ENCODE data around the gene TRIM27.
A peak's percentile ranks its signal among the peaks of the same experiment; 100 is the strongest.
"Not testable (repeated sequence)": the region's sequence is repeated elsewhere in the genome, so short reads cannot be mapped to it uniquely, and the experiment has no call there.

The TRIM27 gene

DNA sequence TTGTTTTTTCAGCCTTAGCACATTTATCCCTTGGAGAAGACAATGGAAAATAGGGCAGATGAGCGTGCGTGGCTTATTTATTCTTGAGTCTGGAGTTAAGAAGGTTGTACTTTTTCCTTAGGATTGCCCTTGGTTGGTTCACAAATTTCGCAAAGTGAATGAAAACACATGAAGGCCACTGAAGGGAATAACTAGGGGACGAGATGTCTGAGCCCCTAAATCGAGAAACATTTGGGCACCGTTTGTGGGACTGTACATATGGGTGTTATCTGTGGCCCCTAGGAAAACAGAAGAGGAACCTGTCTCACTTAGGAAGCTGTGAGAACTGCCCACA lies 19.4 kb upstream of the TRIM27 start:
- DNase-seq (ENCODE audit: low read depth in 1 of 2, low spot score in 1 of 2) = no peak

GRCh38 chr6:28941684-28942448 lies 18.1 kb upstream of the TRIM27 start:
- no peak for DNase-seq (ENCODE audit: low read depth in 1 of 2, low spot score in 1 of 2)

GRCh38 chr6:28940858-28941683 lies 17.3 kb upstream of the TRIM27 start:
- DNase-seq (ENCODE audit: low read depth in 1 of 2, low spot score in 1 of 2) = peak; percentile 69 to 86

DNA sequence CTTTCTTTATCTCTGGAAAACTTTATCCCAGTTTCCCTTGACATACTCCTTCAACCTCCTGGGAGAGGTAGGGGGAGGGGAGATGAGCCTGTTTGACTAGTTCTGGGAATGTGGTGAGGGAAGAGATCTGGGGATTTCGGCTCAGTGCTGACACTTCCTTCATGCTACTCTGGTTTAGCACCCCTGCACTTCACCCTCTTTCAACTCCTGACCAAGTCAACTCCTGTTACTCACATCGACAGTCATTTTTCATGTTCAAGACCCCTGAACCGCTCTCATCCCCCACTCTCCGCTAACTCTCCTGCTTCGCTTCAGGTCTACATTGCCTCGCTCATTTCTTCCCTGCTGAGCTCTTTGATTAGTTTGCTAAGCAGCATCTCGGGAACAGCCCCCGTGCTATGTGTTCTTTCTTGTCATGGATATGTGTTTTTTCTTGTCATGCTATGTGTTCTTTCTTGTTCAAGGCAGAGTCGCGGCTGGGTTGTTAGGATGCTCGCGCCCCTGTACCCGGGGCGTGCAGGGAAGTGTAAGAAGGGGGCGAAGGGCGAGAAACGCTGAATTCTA lies 16.6 kb upstream of the TRIM27 start:
- no peak for DNase-seq (ENCODE audit: low read depth in 1 of 2, low spot score in 1 of 2)

DNA sequence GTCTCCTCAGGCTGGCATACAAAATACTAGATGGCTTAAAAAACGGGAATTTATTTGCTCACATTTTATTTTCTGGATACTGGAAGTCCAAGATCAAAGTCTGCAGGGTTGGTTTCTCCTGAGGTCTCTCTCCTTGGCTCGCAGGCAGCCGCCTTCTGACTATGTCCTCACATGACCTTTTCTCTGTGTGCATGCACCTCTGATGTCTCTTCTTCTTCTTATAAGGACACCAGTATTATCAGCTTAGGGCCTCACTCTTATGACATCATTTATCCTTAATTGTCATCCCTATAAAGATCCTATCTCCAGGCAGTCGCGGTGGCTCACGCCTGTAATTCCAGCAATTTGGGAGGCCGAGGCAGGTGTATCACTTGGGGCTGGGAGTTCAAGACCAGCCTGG lies 9.3 kb upstream of the TRIM27 start:
- no peak for DNase-seq (ENCODE audit: low read depth in 1 of 2, low spot score in 1 of 2)

GRCh38 chr6:28929887-28930620 lies 6.3 kb upstream of the TRIM27 start:
- DNase-seq (ENCODE audit: low read depth in 1 of 2, low spot score in 1 of 2) = no peak

DNA sequence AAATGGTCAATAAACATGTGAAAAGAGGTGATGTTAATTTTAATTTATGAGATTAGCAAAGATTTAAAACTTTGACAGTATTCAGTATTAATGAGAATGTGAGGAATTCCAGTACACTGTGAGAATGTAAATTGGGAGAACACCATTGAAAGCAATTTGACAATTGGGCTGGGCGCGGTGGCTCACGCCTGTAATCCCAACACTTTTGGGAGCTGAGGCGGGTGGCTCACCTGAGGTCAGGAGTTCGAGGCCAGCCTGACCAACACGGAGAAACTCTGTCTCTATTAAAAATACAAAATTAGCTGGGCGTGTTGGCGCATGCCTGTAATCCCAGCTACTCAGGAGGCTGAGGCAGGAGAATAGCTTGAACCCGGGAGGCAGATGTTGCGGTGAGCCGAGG lies 5.6 kb upstream of the TRIM27 start:
- DNase-seq (ENCODE audit: low read depth in 1 of 2, low spot score in 1 of 2) = not testable (repeated sequence)

GRCh38 chr6:28927846-28928245 lies 4.1 kb upstream of the TRIM27 start:
- no peak for DNase-seq (ENCODE audit: low read depth in 1 of 2, low spot score in 1 of 2)

DNA sequence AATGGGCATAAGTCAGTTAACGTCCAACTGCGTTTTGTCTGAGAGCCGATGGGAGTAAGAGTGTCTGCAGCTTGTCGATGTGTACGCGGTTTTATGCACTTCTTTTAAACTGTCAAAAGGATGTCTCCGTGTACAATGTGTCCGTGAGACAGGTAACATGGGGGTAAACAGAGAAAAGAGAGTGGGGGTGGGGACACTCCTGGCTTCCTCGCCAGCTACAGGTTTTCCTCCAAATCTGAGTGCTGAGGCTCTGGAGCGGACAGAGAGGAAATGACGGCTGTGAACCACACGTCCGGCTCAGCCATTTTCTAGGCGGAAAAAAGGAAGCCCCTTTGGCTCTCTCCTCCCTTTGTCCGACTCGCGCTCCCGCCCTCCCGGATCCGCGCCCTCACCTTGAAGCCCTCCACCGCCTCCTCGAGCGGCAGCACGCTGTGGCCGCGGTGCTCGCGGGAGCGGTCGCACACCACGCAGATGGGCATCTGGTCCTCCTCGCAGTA lies 916 bp downstream of the TRIM27 start:
- peak; percentile 11 to 23 for DNase-seq (ENCODE audit: low read depth in 1 of 2, low spot score in 1 of 2)

DNA sequence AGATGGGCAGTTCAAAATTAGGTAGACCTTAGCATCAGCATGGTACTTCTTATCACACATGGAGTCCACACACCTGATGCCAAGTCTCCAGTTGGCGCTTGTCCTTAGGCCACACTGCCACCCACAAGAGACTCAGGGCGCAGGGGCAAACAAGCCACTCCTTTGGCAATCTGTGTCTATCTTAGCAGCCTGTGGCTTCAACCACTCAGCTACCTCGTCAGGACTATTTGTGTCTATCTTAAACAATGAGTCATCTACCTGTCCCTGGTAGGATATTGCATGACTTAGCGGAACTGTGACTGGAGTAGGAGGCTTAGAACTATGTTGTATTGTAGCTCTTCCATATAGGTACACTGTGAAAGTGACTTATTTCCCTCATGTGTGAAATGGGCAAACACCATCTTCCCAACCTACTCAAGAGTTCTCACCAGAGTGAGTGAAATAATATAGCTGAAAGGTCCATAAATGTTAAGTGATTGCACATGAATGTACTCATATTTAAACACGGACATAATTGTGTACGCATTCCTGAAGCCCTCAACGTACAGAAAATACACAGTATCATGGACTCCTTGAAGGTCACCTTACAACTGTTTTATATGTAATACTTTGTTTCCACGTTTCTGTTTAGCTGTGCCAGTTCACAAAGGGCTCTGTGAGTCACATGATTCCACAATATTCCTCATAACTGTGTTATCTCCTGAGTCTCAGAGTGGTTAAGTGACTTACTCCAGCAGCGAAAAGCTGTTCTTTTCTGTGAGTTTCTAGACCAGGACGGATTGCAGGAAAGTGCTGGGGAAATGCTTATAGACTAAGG lies 1.6 kb downstream of the TRIM27 start:
- no peak for DNase-seq (ENCODE audit: low read depth in 1 of 2, low spot score in 1 of 2)

DNA sequence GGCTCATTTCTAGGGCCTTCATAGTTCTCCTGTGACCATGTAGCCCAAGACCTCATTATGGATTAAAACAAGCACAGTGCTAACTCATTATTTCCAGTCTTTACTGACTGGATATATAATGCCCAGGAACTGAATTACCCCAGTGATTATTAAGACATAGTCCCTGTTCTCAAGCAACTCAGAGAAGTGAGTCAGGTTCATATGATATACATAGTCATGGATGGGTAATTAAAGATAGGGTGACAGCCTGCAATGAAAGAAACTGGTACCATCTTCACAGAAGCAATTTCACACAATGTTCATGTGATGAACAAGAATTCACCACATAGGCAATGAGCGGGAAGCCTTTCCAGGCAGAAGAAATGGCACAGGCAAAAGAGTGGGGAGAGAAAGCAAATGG lies 3.5 kb downstream of the TRIM27 start:
- no peak for DNase-seq (ENCODE audit: low read depth in 1 of 2, low spot score in 1 of 2)

- DNase-seq (ENCODE audit: low read depth in 1 of 2, low spot score in 1 of 2) = no peak
These were observed 8.8 kb downstream of the TRIM27 start for GRCh38 chr6:28914941-28915340.

DNA sequence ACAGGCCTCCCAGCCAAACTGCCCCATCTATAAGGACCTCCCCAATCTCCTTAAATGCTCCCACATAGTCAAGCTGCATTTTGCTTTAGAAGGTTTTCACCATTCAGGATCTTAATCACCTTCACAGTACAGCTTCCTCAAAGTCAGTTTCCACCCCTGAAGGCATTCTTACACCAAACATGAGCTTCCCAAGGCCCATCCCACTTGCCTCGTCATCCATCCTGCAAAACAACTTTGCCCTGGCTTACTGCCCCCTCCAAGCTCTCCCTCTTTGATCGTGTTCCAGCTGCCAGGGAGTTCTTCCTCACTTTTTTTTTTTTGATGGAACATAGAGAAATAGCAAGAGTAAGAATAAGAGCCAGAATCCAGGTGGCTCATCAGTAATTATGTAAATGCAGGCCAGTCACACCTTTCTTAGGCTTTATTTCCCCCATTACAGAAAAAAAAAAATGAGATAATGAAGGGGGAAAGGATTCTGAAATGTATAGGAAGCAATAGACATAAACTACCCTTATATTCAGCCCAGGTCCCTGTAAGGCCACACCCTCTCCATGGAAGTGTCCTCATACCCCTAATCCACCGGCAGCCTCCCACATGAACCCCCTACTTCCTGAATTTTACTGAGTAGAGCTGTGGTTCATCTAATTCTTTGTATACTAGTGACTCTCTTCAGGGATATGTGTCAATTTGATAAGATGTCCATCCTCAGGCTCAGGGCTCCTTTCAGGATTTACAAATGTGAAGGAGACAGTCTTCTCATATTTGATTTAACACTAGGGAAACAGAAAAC lies 12.7 kb downstream of the TRIM27 start:
- DNase-seq (ENCODE audit: low read depth in 1 of 2, low spot score in 1 of 2) = no peak

DNA sequence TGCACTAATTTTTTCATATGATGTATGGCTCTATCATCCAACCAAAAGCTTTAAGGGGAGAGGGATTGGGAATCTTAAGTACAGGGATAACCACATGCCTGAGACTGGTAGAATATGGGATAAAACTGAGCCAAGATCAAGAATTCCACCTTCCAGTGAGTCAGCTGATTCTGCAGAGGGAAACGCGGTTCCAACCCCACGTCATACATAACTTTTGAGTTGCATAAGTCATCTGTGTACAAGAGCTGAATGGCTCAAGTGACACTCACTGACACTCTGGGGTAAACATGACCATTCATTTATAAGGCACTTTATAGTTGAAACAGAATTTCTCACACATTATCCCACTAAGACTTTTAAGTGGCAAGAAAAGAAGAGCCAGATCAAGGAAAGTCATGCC lies 16.4 kb downstream of the TRIM27 start:
- no peak for DNase-seq (ENCODE audit: low read depth in 1 of 2, low spot score in 1 of 2)

DNA sequence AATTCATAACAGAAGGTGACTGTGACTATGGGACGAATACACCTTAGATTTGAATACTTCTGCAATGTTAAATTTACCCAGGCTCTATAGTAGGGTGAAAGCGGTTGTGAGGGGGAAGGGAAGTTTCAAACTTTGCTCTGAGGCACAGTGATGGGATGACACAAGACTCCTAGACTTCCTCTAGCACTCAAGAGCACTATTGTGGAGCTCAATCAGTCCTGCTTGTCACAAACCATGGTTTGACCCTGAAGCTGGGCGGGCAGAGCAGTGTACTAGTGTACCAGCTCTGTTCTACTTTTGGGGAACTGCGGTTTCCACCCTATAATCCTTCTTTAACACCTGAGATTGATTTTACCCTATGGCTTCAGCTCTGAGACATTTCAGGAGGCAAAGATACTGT lies 17.1 kb downstream of the TRIM27 start:
- DNase-seq (ENCODE audit: low read depth in 1 of 2, low spot score in 1 of 2) = no peak

- no peak for DNase-seq (ENCODE audit: low read depth in 1 of 2, low spot score in 1 of 2)
These were observed 20.1 kb downstream of the TRIM27 start for GRCh38 chr6:28903686-28904085.

- DNase-seq (ENCODE audit: low read depth in 1 of 2, low spot score in 1 of 2) = no peak
These were observed 22.0 kb downstream of the TRIM27 start for GRCh38 chr6:28901831-28902230.

- no peak for DNase-seq (ENCODE audit: low read depth in 1 of 2, low spot score in 1 of 2)
These were observed 23.1 kb downstream of the TRIM27 start for GRCh38 chr6:28900577-28901256.

DNA sequence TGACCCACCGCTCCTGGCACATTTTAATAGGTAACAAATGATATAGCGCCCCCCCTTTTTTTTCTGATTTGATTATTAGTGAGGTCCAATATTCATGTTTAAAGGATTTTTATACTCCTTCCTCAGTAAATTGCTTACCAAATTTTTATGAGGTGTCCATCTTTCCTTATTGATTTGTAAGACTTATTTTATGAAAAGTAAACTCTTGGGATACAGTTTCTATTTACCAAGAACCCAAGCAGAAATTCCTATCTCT lies 25.1 kb downstream of the TRIM27 start:
- no peak for DNase-seq (ENCODE audit: low read depth in 1 of 2, low spot score in 1 of 2)

DNA sequence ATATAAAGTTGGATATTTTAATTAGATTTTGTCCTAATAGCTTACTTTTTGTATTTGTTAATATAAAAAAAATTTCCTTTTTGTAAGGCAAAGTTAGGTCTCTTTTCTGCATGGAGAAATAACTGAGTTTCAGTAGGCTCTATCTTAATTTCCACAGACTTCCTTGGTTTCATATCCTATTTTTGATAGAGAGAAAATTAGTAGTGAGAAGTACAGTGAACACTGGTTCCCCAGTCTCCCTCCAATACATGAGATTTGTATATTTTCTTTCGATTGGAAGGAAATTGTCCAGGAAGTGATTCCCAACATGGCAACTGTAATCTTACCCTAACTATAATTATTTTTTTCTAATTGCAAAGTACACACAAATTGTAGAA lies 26.4 kb downstream of the TRIM27 start:
- no peak for DNase-seq (ENCODE audit: low read depth in 1 of 2, low spot score in 1 of 2)
